AG20443 (cell line): ENCODE results near the gene OR5AS1.
"Not testable (repeated sequence)": the region's sequence is repeated elsewhere in the genome, so short reads cannot be mapped to it uniquely, and the experiment has no call there.

Source experiments
- DNase-seq: peaks from one replicate; pipeline ENCODE4 v3.0.0; 2012; ENCODE audit warnings: low spot score, mixed read lengths

Gene OR5AS1

DNA sequence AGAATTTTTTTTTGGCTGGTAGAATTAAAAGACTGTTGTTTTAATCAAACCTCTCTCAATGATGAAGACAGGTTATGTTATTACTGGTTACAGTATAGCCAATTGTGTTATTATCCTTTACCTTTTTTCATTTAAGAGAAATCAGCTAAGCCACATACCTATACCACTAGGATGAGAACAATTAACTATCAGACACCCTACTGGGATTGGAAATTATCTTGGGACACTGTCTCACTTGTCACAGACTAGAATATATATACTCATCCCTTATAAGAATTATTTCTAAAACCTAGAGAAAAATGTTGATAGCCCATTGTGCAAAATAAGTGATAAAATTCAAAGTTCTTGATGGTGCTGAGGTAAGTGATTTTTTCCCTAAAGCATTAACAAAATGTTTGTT lies at the start of gene OR5AS1:
OR5AS1 (plus strand) TSS at position 301 of the 400 bp plus-strand sequence. CDS start 2,765 bp downstream, outside the sequence.
- no peak for DNase-seq

GRCh38 chr11:55994525-55994924 lies 32.9 kb upstream of the OR5AS1 start, which contains the start of gene OR5F1:
Gene OR5F1, minus strand, starts transcription at chr11:55994625. Its CDS starts 0 bp downstream, at chr11:55994625.
- DNase-seq, result no peak

DNA sequence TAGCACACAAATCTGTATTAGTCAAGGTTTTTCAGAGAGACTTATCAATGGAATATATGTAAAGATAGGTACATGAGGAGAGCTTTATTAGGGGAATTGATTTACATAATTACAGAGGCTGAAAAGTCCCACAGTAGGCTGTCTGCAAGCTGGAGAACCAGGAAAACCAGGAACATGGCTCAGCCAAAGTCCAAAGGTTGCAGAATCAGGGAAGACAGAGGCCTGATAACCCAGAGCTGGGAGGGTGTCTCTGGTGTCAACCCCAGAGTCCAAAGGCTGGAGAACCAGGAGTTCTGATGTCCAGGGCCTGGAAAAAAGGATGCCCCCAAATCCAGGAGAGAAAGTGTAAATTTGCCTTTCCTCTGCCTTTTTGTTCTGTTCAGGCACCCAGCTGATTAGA lies 16.7 kb upstream of the OR5AS1 start:
- no peak for DNase-seq

GRCh38 chr11:56013805-56014204 lies 13.6 kb upstream of the OR5AS1 start:
- DNase-seq, result no peak

- no peak for DNase-seq
Observed at GRCh38 chr11:56045538-56045937, 18.1 kb downstream of the OR5AS1 start.

- DNase-seq, result no peak
Observed at GRCh38 chr11:56048480-56048879, 21.0 kb downstream of the OR5AS1 start.

DNA sequence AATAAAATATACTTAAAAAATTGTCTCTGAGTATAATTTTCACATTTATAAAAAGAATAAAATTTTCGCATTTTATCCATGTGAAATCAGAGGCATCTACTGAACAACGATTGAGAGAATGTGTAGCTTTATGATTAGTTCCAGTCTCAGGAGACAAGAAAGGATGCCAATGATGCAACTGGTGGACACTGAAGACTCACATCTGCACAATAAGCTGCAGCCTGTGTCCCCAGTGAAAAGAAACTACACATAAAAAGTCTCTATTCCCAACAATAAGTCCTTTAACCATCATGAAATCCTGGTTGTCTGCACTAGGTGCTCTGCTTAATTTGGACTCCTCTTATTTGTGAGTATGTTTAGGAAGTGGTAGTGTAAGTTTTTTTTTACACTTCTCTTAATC lies 22.0 kb downstream of the OR5AS1 start:
- no peak for DNase-seq

- DNase-seq, result not testable (repeated sequence)
Observed at GRCh38 chr11:56056366-56056765, 28.9 kb downstream of the OR5AS1 start.

GRCh38 chr11:56057661-56058237 lies 30.3 kb downstream of the OR5AS1 start:
- not testable (repeated sequence) for DNase-seq

GRCh38 chr11:56058260-56058780 lies 30.9 kb downstream of the OR5AS1 start:
- DNase-seq, result not testable (repeated sequence)

DNA sequence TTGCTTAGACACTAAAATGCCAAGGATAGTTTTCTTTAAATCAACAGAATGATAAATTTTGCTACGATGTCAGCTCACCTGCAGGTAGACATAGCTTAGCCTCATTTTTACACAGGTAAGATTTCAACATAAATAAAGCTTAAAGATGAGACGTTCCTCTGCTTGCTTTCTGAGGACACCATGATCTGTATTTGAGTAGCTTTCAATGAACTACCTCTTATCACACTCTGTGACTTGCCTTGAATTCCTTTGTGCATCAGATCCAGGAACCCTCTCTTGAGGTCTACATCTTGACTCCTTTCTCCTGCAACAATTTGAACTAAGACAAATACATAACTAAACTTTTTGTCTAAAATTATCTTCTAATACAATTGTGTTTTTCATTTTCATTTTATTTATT lies 39.5 kb downstream of the OR5AS1 start:
- no peak for DNase-seq
